Progenitor cell of endocrine pancreas (in vitro differentiated cells): Measurements from ENCODE around the gene ZSWIM7. TPM values are rescaled to one million over a fixed set of nuclear protein-coding genes. Genes with fewer than 3 reads are reported as not detected.

Experiments
- DNase-seq: peaks from one replicate; pipeline ENCODE4 v3.0.0; 2021; ENCODE audit warnings: low spot score; ENCODE audit not compliant: unreplicated experiment
- H3K27ac Mint-ChIP-seq: 2 replicates; pipeline ENCODE4 v1.8.0; 2021; ENCODE audit warnings: mild to moderate bottlenecking, moderate library complexity, mixed read lengths
- H3K27me3 Mint-ChIP-seq: 2 replicates; pipeline ENCODE4 v1.8.0; 2021; ENCODE audit warnings: mixed read lengths
- H3K36me3 Mint-ChIP-seq: 2 replicates; pipeline ENCODE4 v1.8.0; 2022; ENCODE audit warnings: mixed read lengths; ENCODE audit not compliant: insufficient read depth
- H3K4me1 Mint-ChIP-seq: 2 replicates; pipeline ENCODE4 v1.8.0; 2021; ENCODE audit warnings: low read depth, mixed read lengths
- H3K4me3 Mint-ChIP-seq: 2 replicates; pipeline ENCODE4 v1.8.0; 2021; ENCODE audit warnings: low read depth, mild to moderate bottlenecking, moderate library complexity, mixed read lengths
- H3K9me3 Mint-ChIP-seq: 2 replicates; pipeline ENCODE4 v1.8.0; 2021; ENCODE audit warnings: low read depth, mixed read lengths
- CTCF ChIP-seq: fragments of 200-600 bp; sonication (generic); IDR thresholded peaks from one replicate; pipeline ENCODE4 v1.5.0; 2021; ENCODE audit warnings: antibody characterized with exemption, mild to moderate bottlenecking; ENCODE audit not compliant: unreplicated experiment
- total RNA-seq: library from RNA; stranded (reverse); gene quantifications from 2 replicates; pipeline ENCODE4 v1.2.1, GENCODE V29; 2021

ZSWIM7 gene
- total RNA-seq, 1 donor from 2014 or later = 27.9 TPM

- no peak for DNase-seq
- Mint-ChIP-seq H3K4me1 (peaks cover 16% of the 10 kb centered on the region), H3K27me3 (peaks cover 6% of the 10 kb centered on the region), H3K9me3 (no peaks in the 10 kb centered on the region), H3K36me3 (no peaks in the 10 kb centered on the region), H3K27ac (peak overlapping the region; percentile 85), H3K4me3 (peak overlapping the region; percentile 2)
- no peak for TF ChIP-seq CTCF
Observed at GRCh38 chr17:15966879-15967248, 32.6 kb downstream of the ZSWIM7 start.

- H3K36me3 Mint-ChIP-seq = no peaks in the 10 kb centered on the region
- H3K27ac Mint-ChIP-seq = peak overlapping the region; percentile 85
- peak; percentile 48 for DNase-seq
Observed at GRCh38 chr17:15966183-15966878, 33.2 kb downstream of the ZSWIM7 start.

GRCh38 chr17:15965528-15965927, 34.0 kb downstream of the ZSWIM7 start:
- peaks cover 6% of the 10 kb centered on the region for H3K27me3 Mint-ChIP-seq
- H3K9me3 Mint-ChIP-seq = no peaks in the 10 kb centered on the region
- H3K36me3 Mint-ChIP-seq = no peaks in the 10 kb centered on the region
- peaks cover 14% of the 10 kb centered on the region for H3K4me1 Mint-ChIP-seq
- no peak overlapping the region for H3K27ac Mint-ChIP-seq
- no peak for TF ChIP-seq CTCF
- H3K4me3 Mint-ChIP-seq = no peak overlapping the region
- no peak for DNase-seq

More at GRCh38 chr17:15966183-15966878, 33.2 kb downstream of the ZSWIM7 start:
- H3K4me3 Mint-ChIP-seq = peak overlapping the region; percentile 2
- TF ChIP-seq CTCF = no peak
- peaks cover 6% of the 10 kb centered on the region for H3K27me3 Mint-ChIP-seq
- H3K9me3 Mint-ChIP-seq = no peaks in the 10 kb centered on the region
- H3K4me1 Mint-ChIP-seq = peaks cover 16% of the 10 kb centered on the region

DNA sequence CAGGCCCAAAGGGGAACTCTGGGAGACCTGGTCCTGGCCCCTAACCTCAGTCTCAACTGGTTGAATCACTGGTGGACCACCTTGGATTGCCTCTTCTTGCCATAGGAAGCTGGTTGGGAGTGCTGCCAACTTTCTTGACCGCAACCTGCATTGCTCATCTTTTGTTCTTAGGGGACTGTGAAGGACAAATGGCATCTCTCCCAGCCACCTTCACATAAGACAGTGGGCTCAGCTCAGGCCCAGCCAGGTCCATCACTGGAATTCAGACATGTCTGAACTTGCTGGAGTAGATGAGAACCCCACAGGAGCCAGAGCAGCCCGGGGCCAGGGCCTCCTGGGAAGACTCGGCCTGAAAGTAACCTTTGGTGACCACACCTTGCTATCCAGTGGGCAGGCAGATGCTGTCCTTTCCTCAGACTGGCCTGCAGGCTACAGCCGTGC, 35.8 kb downstream of the ZSWIM7 start:
- H3K36me3 Mint-ChIP-seq = no peaks in the 10 kb centered on the region
- no peak for DNase-seq
- no peaks in the 10 kb centered on the region for H3K27me3 Mint-ChIP-seq
- H3K4me3 Mint-ChIP-seq = no peak overlapping the region
- no peak overlapping the region for H3K27ac Mint-ChIP-seq
- TF ChIP-seq CTCF = no peak
- no peaks in the 10 kb centered on the region for H3K9me3 Mint-ChIP-seq
- peaks cover 14% of the 10 kb centered on the region for H3K4me1 Mint-ChIP-seq

- Mint-ChIP-seq H3K27ac (no peak overlapping the region), H3K36me3 (no peaks in the 10 kb centered on the region), H3K9me3 (no peaks in the 10 kb centered on the region), H3K4me1 (peaks cover 5% of the 10 kb centered on the region), H3K4me3 (no peak overlapping the region), H3K27me3 (peaks cover 2% of the 10 kb centered on the region)
- TF ChIP-seq CTCF = no peak
- DNase-seq = no peak
Observed at GRCh38 chr17:15958484-15958854, 41.0 kb downstream of the ZSWIM7 start.
